ENCODE data around the gene VAV3.

The VAV3 gene

GRCh38 chr1:107625405-107626029 lies 339.5 kb downstream of the VAV3 start:
- DNase-seq (ENCODE audit: low read depth): no peak

GRCh38 chr1:107623431-107623830 lies 341.5 kb downstream of the VAV3 start:
- H3K4me3 ChIP-seq (ENCODE audit: low read depth, low read length): no peak overlapping the region
- TF ChIP-seq CTCF (IDR thresholded peaks at IDR 0.05; ENCODE audit: control insufficient read depth, extremely low read depth, insufficient read depth): no peak
- DNase-seq (ENCODE audit: low read depth): no peak

More at GRCh38 chr1:107625405-107626029, 339.5 kb downstream of the VAV3 start:
- H3K4me3 ChIP-seq (ENCODE audit: low read depth, low read length): no peak overlapping the region
- no peak for TF ChIP-seq CTCF (IDR thresholded peaks at IDR 0.05; ENCODE audit: control insufficient read depth, extremely low read depth, insufficient read depth)

- no peak for TF ChIP-seq CTCF (IDR thresholded peaks at IDR 0.05; ENCODE audit: control insufficient read depth, extremely low read depth, insufficient read depth)
- no peak for DNase-seq (ENCODE audit: low read depth)
- no peak overlapping the region for H3K4me3 ChIP-seq (ENCODE audit: low read depth, low read length)
Measured at GRCh38 chr1:107622966-107623365, 342.0 kb downstream of the VAV3 start.

GRCh38 chr1:107622535-107622934 lies 342.4 kb downstream of the VAV3 start:
- DNase-seq (ENCODE audit: low read depth): no peak
- no peak for TF ChIP-seq CTCF (IDR thresholded peaks at IDR 0.05; ENCODE audit: control insufficient read depth, extremely low read depth, insufficient read depth)
- H3K4me3 ChIP-seq (ENCODE audit: low read depth, low read length): no peak overlapping the region

GRCh38 chr1:107620753-107621152 lies 344.2 kb downstream of the VAV3 start:
- no peak for TF ChIP-seq CTCF (IDR thresholded peaks at IDR 0.05; ENCODE audit: control insufficient read depth, extremely low read depth, insufficient read depth)
- H3K4me3 ChIP-seq (ENCODE audit: low read depth, low read length): no peak overlapping the region
- DNase-seq (ENCODE audit: low read depth): no peak

- no peak overlapping the region for H3K4me3 ChIP-seq (ENCODE audit: low read depth, low read length)
- no peak for TF ChIP-seq CTCF (IDR thresholded peaks at IDR 0.05; ENCODE audit: control insufficient read depth, extremely low read depth, insufficient read depth)
- no peak for DNase-seq (ENCODE audit: low read depth)
Measured at GRCh38 chr1:107618539-107618938, 346.4 kb downstream of the VAV3 start.

GRCh38 chr1:107617921-107618320 lies 347.1 kb downstream of the VAV3 start:
- H3K4me3 ChIP-seq (ENCODE audit: low read depth, low read length): no peak overlapping the region
- TF ChIP-seq CTCF (IDR thresholded peaks at IDR 0.05; ENCODE audit: control insufficient read depth, extremely low read depth, insufficient read depth): no peak
- DNase-seq (ENCODE audit: low read depth): no peak

Data from LNCaP clone FGC (cell line).